Common myeloid progenitor, CD34-positive (primary cell): ENCODE measurements around the gene HIRIP3.
A peak's percentile ranks its signal among the peaks of the same experiment; 100 is the strongest.

ENCODE experiments used
- CTCF ChIA-PET: fragments of 350-600 bp; sonication (Branson Sonifier 250); formaldehyde crosslinking; loops from one replicate; lab custom pipeline; 2021; ENCODE audit warnings: antibody characterized with exemption; lab: Charles Lee
- POLR2A ChIA-PET: fragments of 350-600 bp; sonication (Branson Sonifier 250); formaldehyde crosslinking; loops from one replicate; lab custom pipeline; 2021; ENCODE audit warnings: antibody characterized with exemption; lab: Charles Lee
- DNase-seq, 3 donors: peaks; one replicate each; pipeline versions ENCODE4 v3.0.0 to v3.0.0-alpha.2; 2013
- H3K27ac ChIP-seq, 2 experiments: 1 replicate in 1 of 2; 2 replicates in 1 of 2; pipeline ENCODE4 v1.7.0; 2013; ENCODE audit warnings: inconsistent platforms in 2 of 2, low read length in 2 of 2, mild to moderate bottlenecking in 2 of 2, low read depth in 1 of 2, moderate library complexity in 1 of 2; ENCODE audit not compliant: severe bottlenecking in 2 of 2, insufficient read depth in 1 of 2, poor library complexity in 1 of 2
- H3K27me3 ChIP-seq, 5 experiments: replicated peaks in 2 of 5; 1 replicate in 3 of 5; 2 replicates in 2 of 5; pipeline versions ENCODE4 v1.6.1 to v1.7.0; 2013; ENCODE audit warnings: low read length in 4 of 5, mild to moderate bottlenecking in 2 of 5, moderate library complexity in 2 of 5, inconsistent platforms in 1 of 5; ENCODE audit not compliant: insufficient read depth in 5 of 5, control insufficient read depth in 4 of 5
- H3K36me3 ChIP-seq, 4 experiments: 1 replicate in 2 of 4; 2 replicates in 2 of 4; pipeline versions ENCODE4 v1.6.1 to v1.7.0; 2013; ENCODE audit warnings: low read length in 3 of 4, control low read depth in 1 of 4, mild to moderate bottlenecking in 1 of 4; ENCODE audit not compliant: control insufficient read depth in 4 of 4, insufficient read depth in 4 of 4
- H3K4me1 ChIP-seq, 4 experiments: 1 replicate in 3 of 4; 2 replicates in 1 of 4; pipeline versions ENCODE4 v1.6.1 to v1.7.1; 2013; ENCODE audit warnings: low read length in 3 of 4, mild to moderate bottlenecking in 3 of 4, control low read depth in 1 of 4, inconsistent platforms in 1 of 4, moderate library complexity in 1 of 4; ENCODE audit not compliant: control insufficient read depth in 4 of 4, insufficient read depth in 4 of 4; ENCODE audit errors: control extremely low read depth in 1 of 4
- H3K4me3 ChIP-seq, 7 experiments: 1 replicate in 4 of 7; 2 replicates in 3 of 7; pipeline versions ENCODE4 v1.5.1 to v1.7.0; 2013; ENCODE audit warnings: mild to moderate bottlenecking in 7 of 7, low read length in 6 of 7, moderate library complexity in 6 of 7, inconsistent platforms in 2 of 7, low read depth in 2 of 7, control low read depth in 1 of 7; ENCODE audit not compliant: insufficient read depth in 4 of 7, control insufficient read depth in 1 of 7; ENCODE audit errors: extremely low read depth in 1 of 7
- H3K9me3 ChIP-seq, 5 experiments: 1 replicate in 4 of 5; 2 replicates in 1 of 5; pipeline versions ENCODE4 v1.6.1 to v1.7.1; 2013; ENCODE audit warnings: low read length in 4 of 5, mild to moderate bottlenecking in 2 of 5, inconsistent platforms in 1 of 5, low read depth in 1 of 5, moderate library complexity in 1 of 5; ENCODE audit not compliant: control insufficient read depth in 4 of 5, insufficient read depth in 2 of 5; ENCODE audit errors: control extremely low read depth in 1 of 5
- WGBS: methylation state at CpG from one replicate; pipeline ENCODE4 v1.1.5; 2013; ENCODE audit not compliant: insufficient coverage; 5-methylcytosine and 5-hydroxymethylcytosine counted together

Gene HIRIP3

DNA sequence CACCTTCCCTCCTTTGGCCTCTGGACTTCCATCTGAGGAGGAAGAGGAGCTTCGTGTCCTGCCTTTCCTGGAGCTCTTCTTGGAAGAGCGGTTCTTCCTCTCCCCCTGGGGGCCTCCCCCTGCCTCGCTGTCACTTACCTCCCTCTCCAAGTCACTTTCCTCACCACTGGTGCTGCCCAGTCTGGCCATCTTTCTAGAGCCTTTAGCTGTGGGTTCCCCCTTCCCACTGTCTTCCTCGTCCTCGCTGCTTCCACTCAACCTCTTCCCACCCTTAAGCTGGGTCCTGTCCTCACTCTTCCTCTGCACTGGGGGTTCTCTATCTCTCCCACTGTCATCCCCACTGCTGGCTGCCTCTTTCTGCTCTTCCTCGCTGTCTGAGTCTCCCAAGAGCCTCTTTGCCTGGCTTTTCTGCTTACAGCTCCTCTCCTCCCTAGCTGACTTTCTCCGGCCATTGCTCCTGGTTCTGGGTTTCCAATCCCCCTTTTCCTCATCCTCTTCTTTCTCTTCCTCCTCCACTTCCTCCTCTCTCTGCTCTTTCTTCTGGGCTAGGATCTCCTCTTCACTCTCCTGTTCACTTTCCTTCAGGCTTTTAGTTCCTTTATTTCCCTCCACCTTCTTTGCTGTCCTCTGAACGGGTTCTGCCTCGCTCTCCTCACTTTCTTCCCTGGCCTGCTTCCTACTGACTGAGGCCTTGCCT is 1.4 kb downstream of the HIRIP3 start:
- ChIA-PET CTCF (interaction anchor here (0.9 to 1.9 kb wide), 5 partner anchors 12 to 53 kb away, joined by 3 to 6 read pairs (median 3); partner anchors contain the start of gene TMEM219), POLR2A (interaction anchor here (1.1 kb wide), 1 partner anchor 22 kb away, joined by 3 read pairs; no protein-coding TSS in a partner anchor)
- Histone ChIP-seq H3K4me3 (peak overlapping the region in 3 of 7 experiments; percentile 96 to 100 (median 99)), H3K9me3 (no peaks in the 10 kb centered on the region), H3K36me3 (peaks cover 6 to 54% (median 34%) of the 10 kb centered on the region in 4 experiments), H3K4me1 (peaks cover 2 to 32% (median 19%) of the 10 kb centered on the region in 4 experiments), H3K27me3 (no peaks in the 10 kb centered on the region), H3K27ac (peak overlapping the region in 1 of 2 experiments; percentile 22)
- no peak for DNase-seq
- 95% methylated on average over 9 of the region's 9 CpGs for WGBS

DNA sequence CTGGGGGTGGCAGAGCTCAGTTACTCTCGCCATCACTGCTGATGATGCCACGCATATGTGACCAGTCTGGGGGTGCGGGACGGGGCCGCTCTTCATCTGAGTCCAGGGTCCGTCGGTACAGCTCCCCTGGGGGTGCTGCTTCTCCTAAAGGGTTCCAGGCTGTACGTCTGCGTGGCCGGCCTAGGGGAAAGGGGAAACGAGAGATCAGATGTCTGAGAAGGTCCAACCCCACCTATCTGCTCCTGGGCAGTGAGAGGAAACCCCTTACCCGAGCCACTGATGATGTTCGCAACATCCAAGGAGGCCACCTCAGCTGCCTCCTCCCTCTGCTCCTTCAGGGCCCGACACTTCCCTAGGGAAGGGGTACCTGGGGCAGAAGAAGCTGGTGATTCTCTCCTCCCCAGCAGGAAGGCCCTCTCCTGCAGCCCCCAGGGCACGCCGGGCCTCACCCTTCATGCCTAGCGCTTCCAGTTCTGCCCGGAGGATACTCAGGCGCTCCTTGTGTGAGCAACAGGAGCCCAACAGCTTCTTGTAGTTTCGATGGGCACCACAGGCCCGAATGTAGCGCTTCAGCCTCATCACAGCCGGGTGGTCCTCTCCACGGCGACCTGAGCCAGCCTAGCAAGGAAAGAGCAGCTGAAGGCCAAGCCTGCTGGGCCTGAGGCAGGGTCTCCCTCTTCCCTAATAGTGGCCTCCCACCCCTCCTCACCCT is 2.1 kb downstream of the HIRIP3 start:
- H3K27me3 ChIP-seq = no peaks in the 10 kb centered on the region
- ChIA-PET POLR2A (interaction anchor here (1.1 kb wide), 1 partner anchor 21 kb away, joined by 3 read pairs; no protein-coding TSS in a partner anchor), CTCF (interaction anchor here (0.9 to 1.9 kb wide), 6 partner anchors 13 to 145 kb away, joined by 3 to 6 read pairs (median 3); partner anchors contain the start of gene TMEM219)
- 95% methylated on average over 22 of the region's 25 CpGs for WGBS
- no peak overlapping the region for H3K27ac ChIP-seq
- peaks cover 11 to 56% (median 39%) of the 10 kb centered on the region in 4 experiments for H3K36me3 ChIP-seq
- no peak overlapping the region for H3K4me3 ChIP-seq
- no peak for DNase-seq
- H3K9me3 ChIP-seq = no peaks in the 10 kb centered on the region
- peaks cover 2 to 32% (median 19%) of the 10 kb centered on the region in 4 experiments for H3K4me1 ChIP-seq

DNA sequence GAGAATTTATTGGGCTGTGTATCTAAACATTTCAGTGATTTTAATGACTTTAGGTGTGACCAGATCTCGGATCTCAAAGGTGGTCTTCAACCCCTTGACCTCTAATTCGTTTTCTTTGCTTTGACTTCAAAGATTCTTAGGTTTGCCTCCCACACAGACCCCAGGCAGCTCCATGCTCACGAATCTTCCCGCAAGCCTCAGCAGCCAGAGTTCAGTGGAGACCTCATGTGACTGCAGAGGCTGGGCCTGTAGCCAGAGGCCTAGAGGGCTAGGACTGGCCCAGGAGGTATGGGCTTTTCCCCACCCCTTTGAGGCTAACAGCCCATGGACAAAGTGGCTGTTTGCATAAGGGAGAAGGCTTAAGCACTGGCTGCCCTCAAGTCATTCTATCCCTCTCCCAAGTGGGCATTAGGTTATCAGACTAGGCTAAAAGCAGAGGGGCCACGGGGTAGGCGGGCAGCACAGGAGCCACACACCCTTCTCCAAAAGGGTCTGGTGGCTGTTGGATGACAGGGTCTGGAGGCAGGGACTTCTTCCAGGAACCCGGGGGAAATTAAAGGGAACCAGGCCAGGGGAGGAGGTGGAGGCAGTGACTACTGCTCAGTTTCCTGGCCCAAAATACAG is 3.0 kb downstream of the HIRIP3 start:
- Histone ChIP-seq H3K27ac (no peak overlapping the region), H3K4me1 (peaks cover 2 to 32% (median 19%) of the 10 kb centered on the region in 4 experiments), H3K36me3 (peaks cover 12 to 65% (median 44%) of the 10 kb centered on the region in 4 experiments), H3K27me3 (no peaks in the 10 kb centered on the region), H3K9me3 (no peaks in the 10 kb centered on the region), H3K4me3 (no peak overlapping the region)
- ChIA-PET CTCF (interaction anchor here (0.9 to 1.9 kb wide), 4 partner anchors 14 to 145 kb away, joined by 3 to 6 read pairs (median 3); no protein-coding TSS in a partner anchor), POLR2A (no interaction called here)
- 91% methylated on average over 6 of the region's 7 CpGs for WGBS
- no peak for DNase-seq

DNA sequence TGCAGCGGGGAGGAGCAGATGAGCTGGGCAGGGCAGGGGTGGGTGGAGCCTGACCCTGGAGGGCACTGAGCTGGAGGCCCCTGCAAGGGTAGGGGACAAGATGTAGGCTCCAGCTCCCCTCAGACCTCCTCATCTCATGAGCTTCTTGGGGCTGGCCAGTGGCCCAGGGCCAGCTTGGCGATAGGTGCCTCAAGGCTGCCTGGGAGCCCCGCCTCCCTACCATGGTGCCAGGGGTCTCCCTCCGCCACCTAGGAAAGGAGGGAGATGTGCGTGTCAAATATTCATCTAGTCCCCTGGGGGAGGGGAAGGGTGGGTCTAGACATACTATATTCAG is 3.9 kb downstream of the HIRIP3 start:
- Histone ChIP-seq H3K27ac (no peak overlapping the region), H3K4me3 (no peak overlapping the region), H3K27me3 (no peaks in the 10 kb centered on the region), H3K4me1 (peaks cover 0 to 25% (median 13%) of the 10 kb centered on the region in 4 experiments), H3K36me3 (peaks cover 12 to 74% (median 51%) of the 10 kb centered on the region in 4 experiments), H3K9me3 (no peaks in the 10 kb centered on the region)
- no peak for DNase-seq
- ChIA-PET CTCF (no interaction called here), POLR2A (no interaction called here)
- 90% methylated on average over 2 of the region's 5 CpGs for WGBS

DNA sequence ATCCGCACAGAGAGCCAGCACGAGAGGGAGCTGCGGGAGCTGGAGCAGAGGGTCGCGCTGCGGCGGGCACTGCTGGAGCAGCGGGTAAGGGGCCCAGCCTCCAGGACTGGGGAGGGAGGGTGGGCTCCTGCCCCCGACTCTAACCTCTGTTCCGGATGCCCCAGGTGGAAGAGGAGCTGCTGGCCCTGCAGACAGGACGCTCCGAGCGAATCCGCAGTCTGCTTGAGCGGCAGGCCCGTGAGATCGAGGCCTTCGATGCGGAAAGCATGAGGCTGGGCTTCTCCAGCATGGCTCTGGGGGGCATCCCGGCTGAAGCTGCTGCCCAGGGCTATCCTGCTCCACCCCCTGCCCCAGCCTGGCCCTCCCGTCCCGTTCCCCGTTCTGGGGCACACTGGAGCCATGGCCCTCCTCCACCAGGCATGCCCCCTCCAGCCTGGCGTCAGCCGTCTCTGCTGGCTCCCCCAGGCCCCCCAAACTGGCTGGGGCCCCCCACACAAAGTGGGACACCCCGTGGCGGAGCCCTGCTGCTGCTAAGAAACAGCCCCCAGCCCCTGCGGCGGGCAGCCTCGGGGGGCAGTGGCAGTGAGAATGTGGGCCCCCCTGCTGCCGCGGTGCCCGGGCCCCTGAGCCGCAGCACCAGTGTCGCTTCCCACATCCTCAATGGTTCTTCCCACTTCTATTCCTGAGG is 4.4 kb downstream of the HIRIP3 start:
- H3K9me3 ChIP-seq = no peaks in the 10 kb centered on the region
- H3K4me1 ChIP-seq = peaks cover 0 to 21% (median 11%) of the 10 kb centered on the region in 4 experiments
- no peak overlapping the region for H3K4me3 ChIP-seq
- no peak overlapping the region for H3K27ac ChIP-seq
- CTCF ChIA-PET = interaction anchor here (0.6 kb wide), 1 partner anchor 10 kb away, joined by 3 read pairs; no protein-coding TSS in a partner anchor
- POLR2A ChIA-PET = no interaction called here
- no peaks in the 10 kb centered on the region for H3K27me3 ChIP-seq
- WGBS = 96% methylated on average over 22 of the region's 35 CpGs
- no peak for DNase-seq
- H3K36me3 ChIP-seq = peaks cover 12 to 80% (median 55%) of the 10 kb centered on the region in 4 experiments

DNA sequence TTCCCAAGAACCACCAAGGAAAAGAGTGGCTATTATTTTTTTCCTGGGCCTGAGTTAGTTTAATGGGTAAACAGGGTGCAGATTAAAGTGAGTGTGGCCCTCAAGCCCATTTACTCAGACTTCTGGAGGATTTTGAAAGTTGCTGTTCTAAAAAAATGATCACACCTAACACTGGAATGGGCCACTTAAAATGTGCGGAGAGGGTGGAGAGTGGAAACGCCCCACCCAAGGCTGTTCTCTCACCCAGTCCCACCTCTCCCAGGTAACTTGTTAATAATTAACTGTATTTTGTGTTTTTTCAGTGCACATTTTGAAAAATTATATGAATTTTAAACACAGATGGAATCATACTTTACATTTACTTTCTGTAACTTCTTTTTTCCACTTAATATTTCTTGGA is 5.4 kb downstream of the HIRIP3 start:
- H3K27ac ChIP-seq = no peak overlapping the region
- H3K4me1 ChIP-seq = peaks cover 0 to 12% (median 8%) of the 10 kb centered on the region in 4 experiments
- no CpG with 5 or more reads among the region's 2 CpGs for WGBS
- H3K36me3 ChIP-seq = peaks cover 15 to 89% (median 65%) of the 10 kb centered on the region in 4 experiments
- POLR2A ChIA-PET = no interaction called here
- no peaks in the 10 kb centered on the region for H3K9me3 ChIP-seq
- H3K27me3 ChIP-seq = no peaks in the 10 kb centered on the region
- H3K4me3 ChIP-seq = no peak overlapping the region
- CTCF ChIA-PET = interaction anchor here (0.8 kb wide), 1 partner anchor 14 kb away, joined by 3 read pairs; no protein-coding TSS in a partner anchor
- DNase-seq = no peak
